ENCODE results near the gene TBC1D19.
A peak's percentile ranks its signal among the peaks of the same experiment; 100 is the strongest.

TBC1D19 gene

GRCh38 chr4:26557164-26557563, 26.7 kb upstream of the TBC1D19 start:
- Histone ChIP-seq H3K9me3 (ENCODE audit: insufficient read depth, low read depth, low read length) (no peaks in the 10 kb centered on the region), H3K4me3 (ENCODE audit: low read length, poor library complexity, severe bottlenecking) (no peak overlapping the region), H3K4me1 (ENCODE audit: insufficient read depth, low read length, poor library complexity, severe bottlenecking) (no peaks in the 10 kb centered on the region), H3K79me2 (ENCODE audit: insufficient read depth, low read length) (no peaks in the 10 kb centered on the region), H3K27me3 (ENCODE audit: insufficient read depth, low read length, poor library complexity, severe bottlenecking) (no peaks in the 10 kb centered on the region), H3K36me3 (ENCODE audit: insufficient read depth, low read length) (no peaks in the 10 kb centered on the region), H4K20me1 (ENCODE audit: insufficient read depth, low read length, poor library complexity, severe bottlenecking) (no peaks in the 10 kb centered on the region), H3F3A (ENCODE audit: low read depth) (no peaks in the 10 kb centered on the region), H2AFZ (ENCODE audit: low read length) (no peak overlapping the region), H3K9ac (ENCODE audit: low read depth, low read length, poor library complexity, severe bottlenecking) (no peak overlapping the region), H3K9me2 (replicated peaks; ENCODE audit: low read depth, low read length) (no peaks in the 10 kb centered on the region), H3K4me2 (ENCODE audit: low read depth, low read length, poor library complexity, severe bottlenecking) (no peak overlapping the region)
- TF ChIP-seq CTCF (conservative IDR thresholded peaks at IDR 0.05; ENCODE audit: low read length) (no peak), EZH2phosphoT487 (IDR thresholded peaks at IDR 0.05; ENCODE audit: borderline replicate concordance) (no peak)

- Histone ChIP-seq H3K4me2 (ENCODE audit: low read depth, low read length, poor library complexity, severe bottlenecking) (no peak overlapping the region), H3K4me1 (ENCODE audit: insufficient read depth, low read length, poor library complexity, severe bottlenecking) (no peaks in the 10 kb centered on the region), H3F3A (ENCODE audit: low read depth) (no peaks in the 10 kb centered on the region), H4K20me1 (ENCODE audit: insufficient read depth, low read length, poor library complexity, severe bottlenecking) (no peaks in the 10 kb centered on the region), H3K27me3 (ENCODE audit: insufficient read depth, low read length, poor library complexity, severe bottlenecking) (no peaks in the 10 kb centered on the region), H3K79me2 (ENCODE audit: insufficient read depth, low read length) (no peaks in the 10 kb centered on the region), H3K9me2 (replicated peaks; ENCODE audit: low read depth, low read length) (no peaks in the 10 kb centered on the region), H3K9ac (ENCODE audit: low read depth, low read length, poor library complexity, severe bottlenecking) (no peak overlapping the region), H3K36me3 (ENCODE audit: insufficient read depth, low read length) (no peaks in the 10 kb centered on the region), H3K4me3 (ENCODE audit: low read length, poor library complexity, severe bottlenecking) (no peak overlapping the region), H2AFZ (ENCODE audit: low read length) (no peak overlapping the region), H3K9me3 (ENCODE audit: insufficient read depth, low read depth, low read length) (no peaks in the 10 kb centered on the region)
- TF ChIP-seq CTCF (conservative IDR thresholded peaks at IDR 0.05; ENCODE audit: low read length) (no peak), EZH2phosphoT487 (IDR thresholded peaks at IDR 0.05; ENCODE audit: borderline replicate concordance) (no peak)
These were observed 25.6 kb upstream of the TBC1D19 start for GRCh38 chr4:26558166-26558895.

GRCh38 chr4:26566133-26566532, 17.8 kb upstream of the TBC1D19 start:
- H4K20me1 ChIP-seq (ENCODE audit: insufficient read depth, low read length, poor library complexity, severe bottlenecking): no peaks in the 10 kb centered on the region
- H3K27me3 ChIP-seq (ENCODE audit: insufficient read depth, low read length, poor library complexity, severe bottlenecking): no peaks in the 10 kb centered on the region
- no peak overlapping the region for H3K4me3 ChIP-seq (ENCODE audit: low read length, poor library complexity, severe bottlenecking)
- H3K79me2 ChIP-seq (ENCODE audit: insufficient read depth, low read length): no peaks in the 10 kb centered on the region
- peak overlapping the region; percentile 47; the same call in 1 of the 2 replicates for H2AFZ ChIP-seq (ENCODE audit: low read length)
- H3K9me3 ChIP-seq (ENCODE audit: insufficient read depth, low read depth, low read length): no peaks in the 10 kb centered on the region
- no peak overlapping the region for H3K4me2 ChIP-seq (ENCODE audit: low read depth, low read length, poor library complexity, severe bottlenecking)
- peaks cover 7% of the 10 kb centered on the region for H3K4me1 ChIP-seq (ENCODE audit: insufficient read depth, low read length, poor library complexity, severe bottlenecking)
- H3K9ac ChIP-seq (ENCODE audit: low read depth, low read length, poor library complexity, severe bottlenecking): no peak overlapping the region
- no peaks in the 10 kb centered on the region for H3K36me3 ChIP-seq (ENCODE audit: insufficient read depth, low read length)
- no peaks in the 10 kb centered on the region for H3K9me2 ChIP-seq (replicated peaks; ENCODE audit: low read depth, low read length)
- no peaks in the 10 kb centered on the region for H3F3A ChIP-seq (ENCODE audit: low read depth)
- TF ChIP-seq CTCF (conservative IDR thresholded peaks at IDR 0.05; ENCODE audit: low read length) (no peak), EZH2phosphoT487 (IDR thresholded peaks at IDR 0.05; ENCODE audit: borderline replicate concordance) (no peak)

Data from Loucy (cell line).